ENCODE measurements around the gene ERBB4. TPM values are rescaled to one million over a fixed set of nuclear protein-coding genes. Genes with fewer than 3 reads are reported as not detected.

ERBB4 gene
- total RNA-seq, 2 experiments from 2014 or later: not detected

- Mint-ChIP-seq H3K36me3 (ENCODE audit: low read depth) (no peaks in the 10 kb centered on the region), H3K27me3 (no peaks in the 10 kb centered on the region), H3K4me3 (no peak overlapping the region), H3K4me1 (ENCODE audit: low read depth) (no peaks in the 10 kb centered on the region), H3K9me3 (peaks cover 2% of the 10 kb centered on the region), H3K27ac (no peak overlapping the region)
- DNase-seq (no peak), ATAC-seq (ENCODE audit: poor library complexity) (no peak)
- CTCF ChIA-PET: no interaction called here
- H3K27me3 ChIP-seq (ENCODE audit: control insufficient read depth in 1 of 2, insufficient read depth in 2 of 2, low read length in 2 of 2): no peaks in the 10 kb centered on the region
- H3K27ac ChIP-seq (ENCODE audit: low read depth in 1 of 2, low read length in 2 of 2): no peak overlapping the region
- H3K9me3 ChIP-seq (ENCODE audit: control insufficient read depth in 1 of 2, insufficient read depth in 1 of 2, low read length in 2 of 2): no peaks in the 10 kb centered on the region
- POLR2A ChIA-PET: no interaction called here
- H3K4me3 ChIP-seq (ENCODE audit: low read length): no peak overlapping the region
- no peaks in the 10 kb centered on the region for H3K4me1 ChIP-seq (ENCODE audit: insufficient read depth, low read length)
- intact Hi-C loops (cut with DNase I, micrococcal nuclease): no loop called here
- TF ChIP-seq, protein P1, sequence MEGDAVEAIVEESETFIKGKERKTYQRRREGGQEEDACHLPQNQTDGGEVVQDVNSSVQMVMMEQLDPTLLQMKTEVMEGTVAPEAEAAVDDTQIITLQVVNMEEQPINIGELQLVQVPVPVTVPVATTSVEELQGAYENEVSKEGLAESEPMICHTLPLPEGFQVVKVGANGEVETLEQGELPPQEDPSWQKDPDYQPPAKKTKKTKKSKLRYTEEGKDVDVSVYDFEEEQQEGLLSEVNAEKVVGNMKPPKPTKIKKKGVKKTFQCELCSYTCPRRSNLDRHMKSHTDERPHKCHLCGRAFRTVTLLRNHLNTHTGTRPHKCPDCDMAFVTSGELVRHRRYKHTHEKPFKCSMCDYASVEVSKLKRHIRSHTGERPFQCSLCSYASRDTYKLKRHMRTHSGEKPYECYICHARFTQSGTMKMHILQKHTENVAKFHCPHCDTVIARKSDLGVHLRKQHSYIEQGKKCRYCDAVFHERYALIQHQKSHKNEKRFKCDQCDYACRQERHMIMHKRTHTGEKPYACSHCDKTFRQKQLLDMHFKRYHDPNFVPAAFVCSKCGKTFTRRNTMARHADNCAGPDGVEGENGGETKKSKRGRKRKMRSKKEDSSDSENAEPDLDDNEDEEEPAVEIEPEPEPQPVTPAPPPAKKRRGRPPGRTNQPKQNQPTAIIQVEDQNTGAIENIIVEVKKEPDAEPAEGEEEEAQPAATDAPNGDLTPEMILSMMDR (IDR thresholded peaks at IDR 0.05): no peak
- H3K36me3 ChIP-seq (ENCODE audit: insufficient read depth, low read length): no peaks in the 10 kb centered on the region
Measured at GRCh38 chr2:212494418-212495020, 44.1 kb downstream of the ERBB4 start.

DNA sequence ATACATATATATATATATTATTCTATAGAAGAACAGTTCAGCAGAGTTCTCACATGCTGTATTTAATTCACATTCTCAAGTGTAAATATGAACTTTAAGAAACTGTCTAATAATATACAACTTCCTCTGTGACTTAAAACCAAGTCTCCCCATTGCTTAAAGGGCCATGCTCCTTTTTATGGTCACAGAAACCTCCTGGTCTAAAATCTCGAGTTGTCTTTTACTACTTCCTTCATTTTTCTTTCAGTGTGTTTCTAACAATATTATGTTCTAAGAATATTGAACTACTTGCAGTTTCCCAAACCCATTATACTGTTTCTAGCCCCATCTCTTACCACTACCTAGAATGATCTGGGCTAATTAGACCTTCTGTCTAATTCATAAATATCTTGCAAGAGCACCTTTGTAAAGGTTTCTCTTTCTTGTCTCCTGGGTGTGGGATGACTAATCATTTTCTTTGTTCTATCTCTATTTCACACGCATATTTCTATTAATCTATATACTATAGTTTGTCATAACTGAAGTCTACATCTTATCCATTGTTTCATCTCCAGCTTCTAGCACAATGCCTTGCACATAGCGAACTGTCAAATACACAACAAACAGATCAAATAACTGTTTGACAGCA lies 48.8 kb downstream of the ERBB4 start:
- Mint-ChIP-seq H3K27ac (no peak overlapping the region), H3K4me1 (ENCODE audit: low read depth) (no peaks in the 10 kb centered on the region), H3K27me3 (no peaks in the 10 kb centered on the region), H3K4me3 (no peak overlapping the region), H3K36me3 (ENCODE audit: low read depth) (no peaks in the 10 kb centered on the region), H3K9me3 (no peaks in the 10 kb centered on the region)
- Histone ChIP-seq H3K36me3 (ENCODE audit: insufficient read depth, low read length) (no peaks in the 10 kb centered on the region), H3K27ac (ENCODE audit: low read depth in 1 of 2, low read length in 2 of 2) (no peak overlapping the region), H3K4me1 (ENCODE audit: insufficient read depth, low read length) (no peaks in the 10 kb centered on the region), H3K27me3 (ENCODE audit: control insufficient read depth in 1 of 2, insufficient read depth in 2 of 2, low read length in 2 of 2) (no peaks in the 10 kb centered on the region), H3K9me3 (ENCODE audit: control insufficient read depth in 1 of 2, insufficient read depth in 1 of 2, low read length in 2 of 2) (no peaks in the 10 kb centered on the region), H3K4me3 (ENCODE audit: low read length) (no peak overlapping the region)
- POLR2A ChIA-PET: no interaction called here
- CTCF ChIA-PET: no interaction called here
- ATAC-seq (ENCODE audit: poor library complexity): no peak
- intact Hi-C loops (cut with DNase I, micrococcal nuclease): no loop called here
- DNase-seq: no peak
- TF ChIP-seq, protein P1 (IDR thresholded peaks at IDR 0.05): no peak

DNA sequence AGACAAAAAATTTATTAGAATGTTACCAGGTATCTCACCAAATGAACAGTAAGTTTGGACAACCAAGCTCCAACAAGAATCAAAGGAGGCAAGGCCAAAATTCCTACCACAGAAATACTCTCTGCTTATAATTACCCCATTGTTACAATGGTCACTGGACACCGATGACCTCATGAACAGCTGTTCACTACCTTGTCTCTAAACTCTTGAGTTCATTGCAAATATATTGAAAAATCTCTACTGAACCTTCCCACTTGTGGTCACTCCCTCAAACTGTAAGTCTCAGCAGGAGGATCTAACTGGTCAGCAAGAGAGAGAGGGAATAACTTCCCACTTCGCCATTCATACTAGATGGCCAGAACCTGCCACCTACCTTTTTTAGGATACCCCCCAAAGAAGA lies 50.0 kb downstream of the ERBB4 start:
- no peak for DNase-seq
- Histone ChIP-seq H3K36me3 (ENCODE audit: insufficient read depth, low read length) (no peaks in the 10 kb centered on the region), H3K4me1 (ENCODE audit: insufficient read depth, low read length) (no peaks in the 10 kb centered on the region), H3K9me3 (ENCODE audit: control insufficient read depth in 1 of 2, insufficient read depth in 1 of 2, low read length in 2 of 2) (peaks cover 0 to 3% of the 10 kb centered on the region in 2 experiments), H3K4me3 (ENCODE audit: low read length) (no peak overlapping the region), H3K27ac (ENCODE audit: low read depth in 1 of 2, low read length in 2 of 2) (no peak overlapping the region), H3K27me3 (ENCODE audit: control insufficient read depth in 1 of 2, insufficient read depth in 2 of 2, low read length in 2 of 2) (no peaks in the 10 kb centered on the region)
- POLR2A ChIA-PET: no interaction called here
- Mint-ChIP-seq H3K4me3 (no peak overlapping the region), H3K27me3 (no peaks in the 10 kb centered on the region), H3K4me1 (ENCODE audit: low read depth) (no peaks in the 10 kb centered on the region), H3K36me3 (ENCODE audit: low read depth) (no peaks in the 10 kb centered on the region), H3K9me3 (no peaks in the 10 kb centered on the region), H3K27ac (no peak overlapping the region)
- no peak for ATAC-seq (ENCODE audit: poor library complexity)
- intact Hi-C loops (cut with DNase I, micrococcal nuclease): no loop called here
- CTCF ChIA-PET: no interaction called here
- TF ChIP-seq, protein P1 (IDR thresholded peaks at IDR 0.05): no peak

Measured in CD4-positive, alpha-beta T cell (primary cell).